Endothelial cell of umbilical vein (primary cell): ENCODE results near the gene TSN. TPM values are rescaled to one million over a fixed set of nuclear protein-coding genes. Genes with fewer than 3 reads are reported as not detected.
"Not testable (repeated sequence)": the region's sequence is repeated elsewhere in the genome, so short reads cannot be mapped to it uniquely, and the experiment has no call there.

Experiments used
- BruUV-seq: library from RNA; stranded (reverse); fragments of 400-500 nt; replicated peaks from 2 replicates; lab custom pipeline; 2021; lab: Mats Ljungman, UMichigan
- CTCF ChIA-PET: fragments of 300-600, 350-600 bp; sonication (Branson Sonifier 250); formaldehyde crosslinking; loops from one replicate; lab custom pipeline; 2021; ENCODE audit warnings: antibody characterized with exemption, inconsistent platforms; lab: Charles Lee
- POLR2A ChIA-PET: fragments of 300-600, 350-600 bp; sonication (Branson Sonifier 250); formaldehyde crosslinking; loops from one replicate; lab custom pipeline; 2021; ENCODE audit warnings: antibody characterized with exemption, inconsistent platforms; lab: Charles Lee
- DNase-seq: peaks from one replicate; pipeline ENCODE4 v3.0.0-alpha.2; 2011; ENCODE audit warnings: low read depth, low spot score
- FAIRE-seq: peaks from 2 replicates; lab custom pipeline; 2011; peaks lifted over from hg19 to GRCh38; lab: Jason Lieb, UNC
- H2AFZ ChIP-seq: 2 replicates; pipeline ENCODE4 v1.6.0; 2012; ENCODE audit warnings: low read depth, low read length, control low read depth, inconsistent platforms
- H3K27ac ChIP-seq: 2 replicates; pipeline ENCODE4 v1.5.1; 2011; ENCODE audit warnings: low read depth, mild to moderate bottlenecking, control low read depth, low read length, moderate library complexity; ENCODE audit not compliant: insufficient read depth
- H3K27me3 ChIP-seq, 2 experiments: 2 replicates each; pipeline versions ENCODE4 v1.6.0 to v1.6.1; 2011; ENCODE audit warnings: low read length in 2 of 2, mixed read lengths in 1 of 2; ENCODE audit not compliant: control insufficient read depth in 2 of 2, insufficient read depth in 2 of 2
- H3K36me3 ChIP-seq, 2 experiments: 2 replicates in 1 of 2; 3 replicates in 1 of 2; pipeline ENCODE4 v1.5.1; 2011; ENCODE audit warnings: low read length in 2 of 2, mild to moderate bottlenecking in 1 of 2, moderate library complexity in 1 of 2; ENCODE audit not compliant: control insufficient read depth in 2 of 2, insufficient read depth in 2 of 2; ENCODE audit errors: extremely low read depth in 1 of 2
- H3K4me1 ChIP-seq: 3 replicates; pipeline ENCODE4 v1.5.1; 2011; ENCODE audit warnings: mild to moderate bottlenecking, low read length; ENCODE audit not compliant: control insufficient read depth, insufficient read depth; ENCODE audit errors: extremely low read depth
- H3K4me2 ChIP-seq: 2 replicates; pipeline ENCODE4 v1.6.1; 2011; ENCODE audit warnings: low read length, control low read depth, mixed read lengths; ENCODE audit not compliant: insufficient read depth
- H3K4me3 ChIP-seq, 3 experiments: fragments of 200-600 bp in 1 of 3; sonication (generic), shearing (Covaris generic) in 1 of 3; replicated peaks in 1 of 3; 2 replicates each; pipeline ENCODE4 v1.5.1; 2011 to 2016; ENCODE audit warnings: control low read depth in 3 of 3, low read length in 3 of 3, mild to moderate bottlenecking in 2 of 3, inconsistent platforms in 1 of 3, low read depth in 1 of 3, moderate library complexity in 1 of 3; ENCODE audit not compliant: insufficient read depth in 1 of 3
- H3K79me2 ChIP-seq: 2 replicates; pipeline ENCODE4 v1.6.0; 2012; ENCODE audit warnings: low read length, inconsistent platforms; ENCODE audit not compliant: control insufficient read depth, insufficient read depth
- H3K9ac ChIP-seq: replicated peaks from 2 replicates; pipeline ENCODE3; 2011; ENCODE audit warnings: low read length, control low read depth; ENCODE audit not compliant: insufficient read depth; ENCODE audit errors: extremely low read depth
- H3K9me1 ChIP-seq: replicated peaks from 3 replicates; pipeline ENCODE4 v1.6.0; 2011; ENCODE audit warnings: mild to moderate bottlenecking, low read length; ENCODE audit not compliant: control insufficient read depth, insufficient read depth; ENCODE audit errors: extremely low read depth
- H3K9me3 ChIP-seq: replicated peaks from 2 replicates; pipeline ENCODE4 v1.5.1; 2012; ENCODE audit warnings: low read length, inconsistent platforms; ENCODE audit not compliant: control insufficient read depth, insufficient read depth
- H4K20me1 ChIP-seq: replicated peaks from 2 replicates; pipeline ENCODE3; 2011; ENCODE audit warnings: mild to moderate bottlenecking, low read length; ENCODE audit not compliant: control insufficient read depth, insufficient read depth; ENCODE audit errors: extremely low read depth
- EZH2 ChIP-seq: IDR thresholded peaks from 2 replicates; pipeline ENCODE4 v1.6.1; 2012; ENCODE audit warnings: borderline replicate concordance, low read depth, mild to moderate bottlenecking, moderate library complexity, low read length, inconsistent platforms; ENCODE audit not compliant: severe bottlenecking
- FOS ChIP-seq: IDR thresholded peaks from 2 replicates; pipeline ENCODE4 v1.6.1; 2011; ENCODE audit warnings: mild to moderate bottlenecking, low read length, moderate library complexity, borderline replicate concordance; ENCODE audit not compliant: insufficient read depth
- GATA2 ChIP-seq: IDR thresholded peaks from 2 replicates; pipeline ENCODE4 v1.7.0; 2011; ENCODE audit warnings: low read depth, mild to moderate bottlenecking, moderate library complexity, mixed read lengths, low read length; ENCODE audit not compliant: insufficient read length, insufficient read depth
- JUN ChIP-seq: IDR thresholded peaks from 2 replicates; pipeline ENCODE4 v1.6.1; 2011; ENCODE audit warnings: borderline replicate concordance, low read depth; ENCODE audit not compliant: insufficient read length, insufficient read depth
- MYC ChIP-seq: IDR thresholded peaks from one replicate; pipeline ENCODE4 v1.6.1; 2011; ENCODE audit warnings: mild to moderate bottlenecking, low read depth, low read length
- POLR2A ChIP-seq: IDR thresholded peaks from 2 replicates; pipeline ENCODE4 v1.6.1; 2012; ENCODE audit warnings: low read depth, mild to moderate bottlenecking, control low read depth, low read length
- POLR2AphosphoS5 ChIP-seq: IDR thresholded peaks from 2 replicates; pipeline ENCODE4 v1.6.1; 2012; ENCODE audit warnings: low read depth, mild to moderate bottlenecking, control low read depth, low read length, moderate library complexity; ENCODE audit not compliant: insufficient read depth
- dilution Hi-C: fragments of 300-500 bp; cut with MboI; formaldehyde crosslinking; loops from one replicate; pipeline ENCODE4 v1.15.0; 2019; ENCODE audit warnings: low sequenced_read_pairs; ENCODE audit not compliant: extremely low pct_ligation_motif_present
- intact Hi-C: fragments of 100-400 bp; cut with micrococcal nuclease; formaldehyde crosslinking; loops from one replicate; pipeline ENCODE4 v1.10.0; 2022
- polyA plus RNA-seq, 4 experiments: library from polyadenylated mRNA; depleted of rRNA in 3 of 4; stranded (reverse) in 3 of 4; unstranded in 1 of 4; fragments of >200 nt; gene quantifications; 2 replicates each; pipeline versions ENCODE4 v1.2.1 to v1.2.3, GENCODE V29; 2011 to 2012; ENCODE audit warnings: missing spikeins in 1 of 4
- total RNA-seq: library from RNA; stranded (reverse); gene quantifications from 2 replicates; pipeline ENCODE4 v1.2.3, GENCODE V29; 2021
- TF ChIP-seq, protein P1 (sequence below): IDR thresholded peaks from 2 replicates; pipeline ENCODE4 v1.6.1; 2011; ENCODE audit not compliant: insufficient read depth, insufficient read length
- TF ChIP-seq, protein P2 (sequence below), 2 donors: IDR thresholded peaks; 1 replicate in 1 of 2; 2 replicates in 1 of 2; pipeline ENCODE4 v1.5.1; 2011; ENCODE audit warnings: low read length in 2 of 2, mild to moderate bottlenecking in 2 of 2, moderate library complexity in 2 of 2, control low read depth in 1 of 2, inconsistent platforms in 1 of 2, low read depth in 1 of 2; ENCODE audit not compliant: insufficient read depth in 1 of 2; ENCODE audit errors: extremely low read depth in 1 of 2

Gene TSN
- total and polyA plus RNA-seq, 2 donors (not counting 3 experiments of a cell fraction or from before 2014, with no cell fraction given): 33.2 to 76.1 TPM

DNA sequence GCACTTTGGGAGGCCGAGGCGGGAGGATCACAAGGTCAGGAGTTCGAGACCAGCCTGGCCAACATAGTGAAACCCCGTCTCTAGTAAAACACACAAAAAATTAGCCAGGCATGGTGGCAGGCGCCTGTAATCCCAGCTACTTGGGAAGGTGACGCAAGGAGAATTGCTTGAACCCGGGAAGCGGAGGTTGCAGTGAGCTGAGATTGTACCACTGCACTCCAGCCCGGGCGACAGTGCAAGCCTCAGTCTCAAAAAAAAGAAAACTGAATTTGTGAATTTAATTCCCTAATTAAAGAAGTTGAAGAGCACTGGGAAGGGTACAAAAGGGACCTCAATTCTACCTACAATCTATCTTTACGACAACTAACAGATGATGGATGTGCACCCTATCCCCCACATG lies 20.9 kb upstream of the TSN start:
- H3K27ac ChIP-seq, H3K4me1 ChIP-seq, H3K9me3 ChIP-seq, FAIRE-seq, BruUV-seq, H3K9me1 ChIP-seq, H3K27me3 ChIP-seq, CTCF ChIA-PET, intact Hi-C loops, H3K9ac ChIP-seq, H2AFZ ChIP-seq, H4K20me1 ChIP-seq, dilution Hi-C loops, DNase-seq, H3K4me3 ChIP-seq: not testable (repeated sequence)
- peaks cover 22% of the 10 kb centered on the region for H3K79me2 ChIP-seq
- peak overlapping the region; percentile 94 for H3K4me2 ChIP-seq
- peaks cover 7 to 10% of the 10 kb centered on the region in 2 experiments for H3K36me3 ChIP-seq
- POLR2A ChIA-PET: interaction anchor here (2.5 kb wide), 1 partner anchor 204 kb away, joined by 19 read pairs; the partner anchor contains the start of gene RNU4ATAC

DNA sequence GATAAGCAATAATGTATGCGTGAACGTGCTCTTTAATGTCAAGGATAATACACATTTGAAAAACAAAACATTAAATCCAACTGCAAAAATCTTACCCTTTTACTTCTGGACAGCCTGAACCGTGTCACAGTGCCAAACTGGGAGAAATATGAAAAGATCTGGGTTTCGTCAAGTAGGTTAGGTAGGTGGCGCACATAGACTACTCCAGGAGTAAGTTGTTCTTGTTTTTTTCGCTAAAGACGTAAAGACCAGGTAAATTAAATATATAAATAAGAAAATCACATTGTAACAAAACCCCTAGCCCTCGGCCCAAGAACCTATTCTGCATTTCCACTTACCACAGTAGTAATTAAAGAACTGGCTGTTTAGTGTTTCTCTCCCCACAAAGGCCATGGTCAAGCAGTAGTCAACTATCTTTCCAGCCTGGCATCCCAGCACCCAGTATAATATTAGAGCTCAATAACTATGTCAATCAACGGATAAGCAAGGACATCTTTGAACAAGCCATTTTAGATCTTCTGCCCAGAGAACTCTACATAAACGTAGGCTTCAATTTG lies 19.9 kb upstream of the TSN start:
- POLR2A ChIA-PET: interaction anchor here (0.6 to 2.5 kb wide), 2 partner anchors 15 to 205 kb away, joined by 5 to 19 read pairs; partner anchors contain the start of gene RNU4ATAC
- peak; percentile 40 for FAIRE-seq

More for the DNA sequence above, 19.9 kb upstream of the TSN start:
- TF ChIP-seq JUN (no peak), MYC (no peak), POLR2AphosphoS5 (no peak), GATA2 (no peak), EZH2 (no peak), FOS (no peak), POLR2A (no peak)
- TF ChIP-seq, protein P1, sequence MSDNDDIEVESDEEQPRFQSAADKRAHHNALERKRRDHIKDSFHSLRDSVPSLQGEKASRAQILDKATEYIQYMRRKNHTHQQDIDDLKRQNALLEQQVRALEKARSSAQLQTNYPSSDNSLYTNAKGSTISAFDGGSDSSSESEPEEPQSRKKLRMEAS: no peak
- TF ChIP-seq, protein P2, sequence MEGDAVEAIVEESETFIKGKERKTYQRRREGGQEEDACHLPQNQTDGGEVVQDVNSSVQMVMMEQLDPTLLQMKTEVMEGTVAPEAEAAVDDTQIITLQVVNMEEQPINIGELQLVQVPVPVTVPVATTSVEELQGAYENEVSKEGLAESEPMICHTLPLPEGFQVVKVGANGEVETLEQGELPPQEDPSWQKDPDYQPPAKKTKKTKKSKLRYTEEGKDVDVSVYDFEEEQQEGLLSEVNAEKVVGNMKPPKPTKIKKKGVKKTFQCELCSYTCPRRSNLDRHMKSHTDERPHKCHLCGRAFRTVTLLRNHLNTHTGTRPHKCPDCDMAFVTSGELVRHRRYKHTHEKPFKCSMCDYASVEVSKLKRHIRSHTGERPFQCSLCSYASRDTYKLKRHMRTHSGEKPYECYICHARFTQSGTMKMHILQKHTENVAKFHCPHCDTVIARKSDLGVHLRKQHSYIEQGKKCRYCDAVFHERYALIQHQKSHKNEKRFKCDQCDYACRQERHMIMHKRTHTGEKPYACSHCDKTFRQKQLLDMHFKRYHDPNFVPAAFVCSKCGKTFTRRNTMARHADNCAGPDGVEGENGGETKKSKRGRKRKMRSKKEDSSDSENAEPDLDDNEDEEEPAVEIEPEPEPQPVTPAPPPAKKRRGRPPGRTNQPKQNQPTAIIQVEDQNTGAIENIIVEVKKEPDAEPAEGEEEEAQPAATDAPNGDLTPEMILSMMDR (IDR thresholded peaks at IDR 0.05; ENCODE audit: extremely low read depth in 1 of 2, insufficient read depth in 1 of 2, low read depth in 1 of 2, low read length in 2 of 2): no peak
- peak overlapping the region; percentile 92 for H3K9ac ChIP-seq
- peak overlapping the region; percentile 15 for H2AFZ ChIP-seq
- no peaks in the 10 kb centered on the region for H3K9me1 ChIP-seq
- no peaks in the 10 kb centered on the region for H3K9me3 ChIP-seq
- peak overlapping the region; percentile 59 for H3K27ac ChIP-seq
- H3K27me3 ChIP-seq: no peaks in the 10 kb centered on the region
- H3K4me1 ChIP-seq: peaks cover 9% of the 10 kb centered on the region
- no TSS peak for BruUV-seq
- H3K36me3 ChIP-seq: peaks cover 7 to 8% of the 10 kb centered on the region in 2 experiments
- H3K4me3 ChIP-seq: peak overlapping the region; percentile 91 to 100 (median 99)
- DNase-seq: peak; percentile 34
- CTCF ChIA-PET: interaction anchor here (1.0 to 3.1 kb wide), 4 partner anchors 8 to 640 kb away, joined by 3 to 23 read pairs (median 6); partner anchors contain the start of gene RNU4ATAC
- peak overlapping the region; percentile 94 for H3K4me2 ChIP-seq
- peaks cover 2% of the 10 kb centered on the region for H4K20me1 ChIP-seq
- H3K79me2 ChIP-seq: peaks cover 22% of the 10 kb centered on the region
- dilution Hi-C loops (no loop called here), intact Hi-C loops (loop anchor here (1.0 to 5.0 kb wide), 2 partner anchors 204 to 333 kb away; no protein-coding TSS in a partner anchor)
